IPS-18a (cell line): ENCODE measurements around the gene INSIG2.
A peak's percentile ranks its signal among the peaks of the same experiment; 100 is the strongest.

Experiments
- H3K27ac ChIP-seq: one replicate; pipeline ENCODE4 v1.5.1; 2013; ENCODE audit warnings: low read length
- H3K27me3 ChIP-seq: one replicate; pipeline ENCODE4 v1.6.1; 2013; ENCODE audit warnings: mild to moderate bottlenecking, low read length; ENCODE audit not compliant: control insufficient read depth, insufficient read depth
- H3K36me3 ChIP-seq: one replicate; pipeline ENCODE4 v1.6.1; 2013; ENCODE audit warnings: low read depth, low read length; ENCODE audit not compliant: control insufficient read depth
- H3K4me1 ChIP-seq: one replicate; pipeline ENCODE4 v1.6.1; 2013; ENCODE audit warnings: low read depth, low read length; ENCODE audit not compliant: control insufficient read depth
- H3K4me3 ChIP-seq: one replicate; pipeline ENCODE4 v1.5.1; 2013; ENCODE audit warnings: low read length
- H3K9ac ChIP-seq: one replicate; pipeline ENCODE4 v1.6.1; 2013; ENCODE audit warnings: mild to moderate bottlenecking, low read length, moderate library complexity
- H3K9me3 ChIP-seq: one replicate; pipeline ENCODE4 v1.6.1; 2013; ENCODE audit warnings: low read depth, low read length; ENCODE audit not compliant: control insufficient read depth

INSIG2 gene

DNA sequence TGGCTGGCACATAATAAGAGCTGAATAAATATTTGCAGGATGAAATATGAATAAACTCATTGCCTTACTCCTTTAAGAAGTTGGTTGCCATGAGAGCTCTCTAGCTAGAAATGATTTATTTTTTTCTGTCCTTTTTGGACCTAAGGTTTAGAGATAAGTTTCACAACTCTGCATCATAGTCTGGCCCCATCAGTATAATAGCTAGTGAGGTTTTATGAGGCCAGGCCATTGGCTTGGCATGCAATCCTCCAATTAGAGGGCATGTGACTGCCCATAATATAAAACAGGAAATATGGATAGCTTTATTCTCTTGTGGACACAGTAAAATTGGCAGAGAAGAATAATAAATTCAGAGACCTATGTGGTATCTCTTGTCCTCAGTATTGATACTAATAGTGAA lies 26.2 kb upstream of the INSIG2 start:
- H3K9me3 ChIP-seq: no peaks in the 10 kb centered on the region
- H3K27ac ChIP-seq: no peak overlapping the region
- H3K4me1 ChIP-seq: no peaks in the 10 kb centered on the region
- no peak overlapping the region for H3K4me3 ChIP-seq
- H3K9ac ChIP-seq: no peak overlapping the region
- H3K27me3 ChIP-seq: no peaks in the 10 kb centered on the region
- no peaks in the 10 kb centered on the region for H3K36me3 ChIP-seq

DNA sequence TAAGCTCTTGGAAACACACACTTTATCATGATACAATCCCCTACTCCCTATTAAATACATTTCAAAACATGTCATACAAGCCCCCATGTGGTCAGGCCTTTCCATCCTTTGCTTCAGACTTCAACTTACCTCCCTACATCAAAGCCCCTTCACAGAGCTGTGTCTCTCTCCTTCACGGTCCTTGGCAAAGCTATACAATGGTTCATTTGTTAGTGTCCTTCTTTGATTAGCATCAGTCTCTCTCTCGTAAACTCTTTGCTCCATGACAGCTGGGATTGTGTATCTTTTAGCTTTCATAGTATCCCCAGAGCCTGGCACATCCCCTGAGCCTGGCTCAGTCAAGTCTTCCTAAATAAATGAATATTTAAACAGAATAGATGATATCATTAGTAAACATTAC lies 25.6 kb upstream of the INSIG2 start:
- Histone ChIP-seq H3K36me3 (no peaks in the 10 kb centered on the region), H3K27me3 (no peaks in the 10 kb centered on the region), H3K9me3 (no peaks in the 10 kb centered on the region), H3K4me1 (no peaks in the 10 kb centered on the region), H3K27ac (no peak overlapping the region), H3K4me3 (no peak overlapping the region), H3K9ac (no peak overlapping the region)

GRCh38 chr2:118065015-118065706 lies 23.1 kb upstream of the INSIG2 start:
- Histone ChIP-seq H3K27me3 (no peaks in the 10 kb centered on the region), H3K9me3 (no peaks in the 10 kb centered on the region), H3K4me1 (no peaks in the 10 kb centered on the region), H3K27ac (no peak overlapping the region), H3K4me3 (no peak overlapping the region), H3K36me3 (no peaks in the 10 kb centered on the region), H3K9ac (no peak overlapping the region)

DNA sequence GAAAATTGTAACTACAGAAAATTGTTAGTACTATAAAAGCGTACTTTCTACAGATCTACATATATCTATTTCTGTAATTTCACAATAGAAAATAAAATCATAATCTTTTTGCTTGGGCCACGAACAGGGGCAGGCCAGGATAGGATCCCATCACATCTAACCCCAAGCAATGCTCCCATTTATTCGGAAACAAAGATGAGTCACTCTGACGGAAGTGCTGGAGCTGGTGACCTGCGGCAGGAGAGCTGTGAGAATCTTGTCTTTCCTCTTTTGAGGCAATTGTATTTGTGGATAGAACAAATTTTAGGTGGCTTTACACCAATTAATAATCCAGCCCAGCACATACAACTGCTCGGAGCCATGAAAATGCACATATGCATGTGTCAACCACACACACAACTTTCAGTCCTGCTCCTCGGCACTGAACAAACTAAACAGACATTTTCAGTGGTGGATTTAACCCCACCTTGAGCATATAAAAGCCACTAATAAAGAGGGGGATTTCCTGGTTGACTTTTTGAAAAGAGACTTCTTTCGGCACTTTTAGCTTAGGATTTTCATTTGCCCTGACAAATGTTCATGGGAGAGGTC lies 22.3 kb upstream of the INSIG2 start:
- Histone ChIP-seq H3K27me3 (no peaks in the 10 kb centered on the region), H3K9ac (no peak overlapping the region), H3K4me1 (no peaks in the 10 kb centered on the region), H3K27ac (no peak overlapping the region), H3K4me3 (no peak overlapping the region), H3K36me3 (no peaks in the 10 kb centered on the region), H3K9me3 (no peaks in the 10 kb centered on the region)

DNA sequence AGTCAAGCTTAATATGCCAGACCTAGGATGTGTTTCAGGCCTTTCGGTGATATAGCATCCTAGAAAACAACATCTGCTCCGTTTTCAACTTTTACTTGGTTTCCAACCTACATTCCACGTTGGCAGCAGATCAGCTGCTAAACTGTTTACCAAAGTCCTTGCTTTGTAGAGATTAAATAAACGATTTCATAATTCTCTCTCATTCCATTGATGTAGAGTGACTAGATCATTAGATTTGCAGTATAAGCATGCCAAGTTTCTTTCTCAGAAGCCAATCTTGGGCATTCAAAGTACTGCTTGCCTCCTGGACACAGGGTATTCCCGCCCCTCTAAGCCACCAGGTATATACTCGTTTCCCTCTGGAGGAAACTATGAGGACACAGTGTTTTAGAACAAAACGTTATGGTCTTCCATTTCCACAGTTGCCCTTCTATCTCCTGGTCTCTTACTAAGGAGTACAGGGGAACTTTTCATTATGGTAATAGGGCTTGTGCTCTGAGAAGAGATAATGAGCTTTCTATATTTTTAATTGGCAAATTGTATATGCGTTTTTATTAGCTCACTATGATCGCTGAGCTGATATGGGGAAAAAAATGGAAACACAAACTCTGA lies 10.5 kb upstream of the INSIG2 start:
- no peaks in the 10 kb centered on the region for H3K9me3 ChIP-seq
- no peak overlapping the region for H3K4me3 ChIP-seq
- H3K27ac ChIP-seq: no peak overlapping the region
- H3K36me3 ChIP-seq: no peaks in the 10 kb centered on the region
- no peaks in the 10 kb centered on the region for H3K4me1 ChIP-seq
- no peak overlapping the region for H3K9ac ChIP-seq
- no peaks in the 10 kb centered on the region for H3K27me3 ChIP-seq

GRCh38 chr2:118078734-118079133 lies 9.5 kb upstream of the INSIG2 start:
- no peak overlapping the region for H3K9ac ChIP-seq
- no peaks in the 10 kb centered on the region for H3K27me3 ChIP-seq
- H3K27ac ChIP-seq: no peak overlapping the region
- H3K36me3 ChIP-seq: no peaks in the 10 kb centered on the region
- no peak overlapping the region for H3K4me3 ChIP-seq
- H3K4me1 ChIP-seq: peaks cover 4% of the 10 kb centered on the region
- H3K9me3 ChIP-seq: no peaks in the 10 kb centered on the region

GRCh38 chr2:118084491-118085089 lies 3.7 kb upstream of the INSIG2 start:
- Histone ChIP-seq H3K4me3 (no peak overlapping the region), H3K27ac (no peak overlapping the region), H3K27me3 (no peaks in the 10 kb centered on the region), H3K4me1 (peaks cover 15% of the 10 kb centered on the region), H3K9me3 (no peaks in the 10 kb centered on the region), H3K9ac (no peak overlapping the region), H3K36me3 (no peaks in the 10 kb centered on the region)

GRCh38 chr2:118085173-118086023 lies 2.9 kb upstream of the INSIG2 start:
- no peaks in the 10 kb centered on the region for H3K36me3 ChIP-seq
- no peaks in the 10 kb centered on the region for H3K9me3 ChIP-seq
- H3K27me3 ChIP-seq: no peaks in the 10 kb centered on the region
- H3K4me1 ChIP-seq: peaks cover 20% of the 10 kb centered on the region
- no peak overlapping the region for H3K4me3 ChIP-seq
- no peak overlapping the region for H3K27ac ChIP-seq
- H3K9ac ChIP-seq: no peak overlapping the region

- H3K27ac ChIP-seq: no peak overlapping the region
Observed at GRCh38 chr2:118086024-118086633, 2.1 kb upstream of the INSIG2 start.

GRCh38 chr2:118089139-118089800 lies 999 bp downstream of the INSIG2 start:
- Histone ChIP-seq H3K27ac (no peak overlapping the region), H3K4me1 (peaks cover 16% of the 10 kb centered on the region), H3K27me3 (no peaks in the 10 kb centered on the region)

More at GRCh38 chr2:118086024-118086633, 2.1 kb upstream of the INSIG2 start:
- Histone ChIP-seq H3K27me3 (no peaks in the 10 kb centered on the region), H3K9ac (no peak overlapping the region), H3K9me3 (no peaks in the 10 kb centered on the region), H3K4me3 (no peak overlapping the region), H3K4me1 (peaks cover 20% of the 10 kb centered on the region), H3K36me3 (no peaks in the 10 kb centered on the region)

More at GRCh38 chr2:118089139-118089800, 999 bp downstream of the INSIG2 start:
- Histone ChIP-seq H3K9ac (peak overlapping the region; percentile 67), H3K9me3 (no peaks in the 10 kb centered on the region), H3K4me3 (peak overlapping the region; percentile 87), H3K36me3 (no peaks in the 10 kb centered on the region)
